GM21367 (cell line): ENCODE results near the gene CFTR.
"Not testable (repeated sequence)": the region's sequence is repeated elsewhere in the genome, so short reads cannot be mapped to it uniquely, and the experiment has no call there.

ENCODE experiments used
- ATAC-seq: cut with Tn5 transposase; IDR thresholded peaks from one replicate; pipeline ENCODE4 v1.9.1; 2021; ENCODE audit not compliant: unreplicated experiment

The CFTR gene

GRCh38 chr7:117479225-117480054, at the start of gene CFTR:
CFTR (plus strand) TSS chr7:117480025; CDS start chr7:117480095, 70 bp downstream.
- ATAC-seq, result no peak

- ATAC-seq, result peak; percentile 86
Measured at GRCh38 chr7:117435475-117436043, 44.3 kb upstream of the CFTR start.

- ATAC-seq, result no peak
Measured at GRCh38 chr7:117444646-117445045, 35.2 kb upstream of the CFTR start.

- ATAC-seq, result no peak
Measured at GRCh38 chr7:117445206-117445605, 34.6 kb upstream of the CFTR start.

- no peak for ATAC-seq
Measured at GRCh38 chr7:117446220-117446815, 33.5 kb upstream of the CFTR start.

- ATAC-seq, result no peak
Measured at GRCh38 chr7:117448655-117449054, 31.2 kb upstream of the CFTR start.

- ATAC-seq, result peak; percentile 70
Measured at GRCh38 chr7:117458977-117459583, 20.7 kb upstream of the CFTR start.

- ATAC-seq, result no peak
Measured at GRCh38 chr7:117459735-117460134, 20.1 kb upstream of the CFTR start.

GRCh38 chr7:117460815-117461214, 19.0 kb upstream of the CFTR start:
- ATAC-seq, result not testable (repeated sequence)

- ATAC-seq, result no peak
Measured at GRCh38 chr7:117468174-117468573, 11.7 kb upstream of the CFTR start.

- peak; percentile 48 for ATAC-seq
Measured at GRCh38 chr7:117470777-117471176, 9.0 kb upstream of the CFTR start.

GRCh38 chr7:117472335-117472734, 7.5 kb upstream of the CFTR start:
- no peak for ATAC-seq

- ATAC-seq, result no peak
Measured at GRCh38 chr7:117476557-117477215, 3.1 kb upstream of the CFTR start.

GRCh38 chr7:117478836-117479224, 995 bp upstream of the CFTR start:
- ATAC-seq, result no peak

- ATAC-seq, result no peak
Measured at GRCh38 chr7:117480055-117480362, 184 bp downstream of the CFTR start.

GRCh38 chr7:117480978-117481377, 1.2 kb downstream of the CFTR start:
- no peak for ATAC-seq

- ATAC-seq, result no peak
Measured at GRCh38 chr7:117485118-117485620, 5.3 kb downstream of the CFTR start.

GRCh38 chr7:117489016-117489415, 9.2 kb downstream of the CFTR start:
- ATAC-seq, result no peak

GRCh38 chr7:117489430-117489829, 9.6 kb downstream of the CFTR start:
- ATAC-seq, result no peak

GRCh38 chr7:117489911-117490310, 10.1 kb downstream of the CFTR start:
- ATAC-seq, result no peak

- no peak for ATAC-seq
Measured at GRCh38 chr7:117492649-117493048, 12.8 kb downstream of the CFTR start.
